Measurements from ENCODE around the gene OR52E2.

DNA sequence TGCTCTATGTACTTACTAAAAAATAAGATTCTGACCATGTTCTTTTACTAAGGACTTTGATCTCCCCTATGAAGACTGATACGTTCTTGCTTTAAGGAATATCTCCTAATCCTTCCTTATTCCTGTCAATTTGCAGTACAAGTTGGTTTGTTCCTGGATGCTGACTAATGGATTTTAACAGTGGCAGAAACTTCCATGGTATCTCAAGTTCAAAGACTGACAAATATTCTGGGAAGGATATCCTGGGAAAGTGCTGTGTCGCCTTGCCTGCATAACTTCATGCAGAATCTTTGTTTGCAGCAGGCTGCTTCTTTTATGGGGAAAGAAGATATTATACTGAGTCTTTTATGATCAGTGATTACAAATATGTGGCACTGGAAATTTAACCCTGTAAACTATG, 21.5 kb downstream of the OR52E2 start:
- TF ChIP-seq, protein P1, sequence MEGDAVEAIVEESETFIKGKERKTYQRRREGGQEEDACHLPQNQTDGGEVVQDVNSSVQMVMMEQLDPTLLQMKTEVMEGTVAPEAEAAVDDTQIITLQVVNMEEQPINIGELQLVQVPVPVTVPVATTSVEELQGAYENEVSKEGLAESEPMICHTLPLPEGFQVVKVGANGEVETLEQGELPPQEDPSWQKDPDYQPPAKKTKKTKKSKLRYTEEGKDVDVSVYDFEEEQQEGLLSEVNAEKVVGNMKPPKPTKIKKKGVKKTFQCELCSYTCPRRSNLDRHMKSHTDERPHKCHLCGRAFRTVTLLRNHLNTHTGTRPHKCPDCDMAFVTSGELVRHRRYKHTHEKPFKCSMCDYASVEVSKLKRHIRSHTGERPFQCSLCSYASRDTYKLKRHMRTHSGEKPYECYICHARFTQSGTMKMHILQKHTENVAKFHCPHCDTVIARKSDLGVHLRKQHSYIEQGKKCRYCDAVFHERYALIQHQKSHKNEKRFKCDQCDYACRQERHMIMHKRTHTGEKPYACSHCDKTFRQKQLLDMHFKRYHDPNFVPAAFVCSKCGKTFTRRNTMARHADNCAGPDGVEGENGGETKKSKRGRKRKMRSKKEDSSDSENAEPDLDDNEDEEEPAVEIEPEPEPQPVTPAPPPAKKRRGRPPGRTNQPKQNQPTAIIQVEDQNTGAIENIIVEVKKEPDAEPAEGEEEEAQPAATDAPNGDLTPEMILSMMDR (IDR thresholded peaks at IDR 0.05), result no peak
- TF ChIP-seq POLR2A (IDR thresholded peaks at IDR 0.05; ENCODE audit: low read depth) (no peak), POLR2AphosphoS5 (IDR thresholded peaks at IDR 0.05) (no peak)

Measured in esophagus muscularis mucosa (tissue), 3 donors.